K562 (cell line): ENCODE results near the gene HDHD5. TPM values are rescaled to one million over a fixed set of nuclear protein-coding genes. Genes with fewer than 3 reads are reported as not detected.
A peak's percentile ranks its signal among the peaks of the same experiment; 100 is the strongest.

Experiments used
- ATAC-seq: fragments of 200-7000 bp; cut with Tn5 transposase; 3 replicates; pipeline ENCODE4 v1.9.1; 2020; ENCODE audit warnings: moderate library complexity
- BruUV-seq: library from RNA; stranded (reverse); fragments of 400-500 nt; replicated peaks from 2 replicates; lab custom pipeline; 2021; lab: Mats Ljungman, UMichigan
- CTCF ChIA-PET: fragments of 300-600 bp; formaldehyde crosslinking; extraction: SDS; loops from one replicate; lab custom pipeline; 2021; ENCODE audit warnings: low intra/inter-chr PET ratio; lab: Yijun Ruan, JAX
- POLR2A ChIA-PET: fragments of 300-600, 350-650 bp; sonication (Branson Sonifier 250); formaldehyde crosslinking; extraction: SDS; loops from one replicate; lab custom pipeline; 2021; ENCODE audit warnings: antibody characterized with exemption, inconsistent platforms; lab: Yijun Ruan, JAX
- DNase-seq, 4 experiments: peaks; one replicate each; pipeline versions ENCODE4 v3.0.0 to v3.0.0-alpha.2; 2011 to 2018; ENCODE audit warnings: low spot score in 3 of 4, mixed read lengths in 3 of 4; ENCODE audit errors: extremely low read depth in 1 of 4
- FAIRE-seq: peaks from 2 replicates; lab custom pipeline; 2011; peaks lifted over from hg19 to GRCh38; lab: Jason Lieb, UNC
- H2AFZ ChIP-seq: 2 replicates; pipeline ENCODE4 v1.6.0; 2011; ENCODE audit warnings: low read depth, low read length, control low read depth, inconsistent platforms
- H3K27ac ChIP-seq: fragments of 200-600 bp; 3 replicates; pipeline ENCODE4 v1.8.0; 2011; ENCODE audit warnings: low read depth, mild to moderate bottlenecking, control low read depth, inconsistent platforms, low read length, moderate library complexity, mixed read lengths; ENCODE audit errors: extremely low read depth
- H3K27me3 ChIP-seq, 2 experiments: fragments of 300-600 bp in 1 of 2; 2 replicates in 1 of 2; 3 replicates in 1 of 2; pipeline versions ENCODE4 v1.6.0 to v1.8.0; 2011; ENCODE audit warnings: inconsistent platforms in 2 of 2, low read length in 2 of 2, mild to moderate bottlenecking in 1 of 2, mixed read lengths in 1 of 2, moderate library complexity in 1 of 2; ENCODE audit not compliant: control insufficient read depth in 2 of 2, insufficient read depth in 2 of 2
- H3K36me3 ChIP-seq: fragments of 300-600 bp; 3 replicates; pipeline ENCODE4 v1.8.0; 2011; ENCODE audit warnings: mild to moderate bottlenecking, low read length, inconsistent platforms; ENCODE audit not compliant: control insufficient read depth, insufficient read depth
- H3K4me1 ChIP-seq, 2 experiments: fragments of 200-600 bp in 1 of 2; replicated peaks in 1 of 2; 2 replicates in 1 of 2; 3 replicates in 1 of 2; pipeline versions ENCODE4 v1.5.1 to v1.8.0; 2011; ENCODE audit warnings: inconsistent platforms in 2 of 2, low read length in 2 of 2, mild to moderate bottlenecking in 1 of 2, mixed read lengths in 1 of 2, moderate library complexity in 1 of 2; ENCODE audit not compliant: control insufficient read depth in 2 of 2, insufficient read depth in 2 of 2
- H3K4me2 ChIP-seq: 2 replicates; pipeline ENCODE4 v1.6.1; 2011; ENCODE audit warnings: low read length, control low read depth, inconsistent platforms, mixed read lengths; ENCODE audit not compliant: insufficient read depth
- H3K4me3 ChIP-seq: fragments of 200-600 bp; sonication (generic), shearing (Covaris generic); 2 replicates; pipeline ENCODE4 v1.5.1; 2016; ENCODE audit warnings: control low read depth, inconsistent platforms
- H3K79me2 ChIP-seq: fragments of 200-600 bp; 3 replicates; pipeline ENCODE4 v1.8.0; 2011; ENCODE audit warnings: low read length, inconsistent platforms; ENCODE audit not compliant: control insufficient read depth, insufficient read depth
- H3K9ac ChIP-seq, 2 experiments: 2 replicates each; pipeline versions ENCODE4 v1.6.0 to v1.6.1; 2011; ENCODE audit warnings: low read depth in 2 of 2, low read length in 2 of 2, control low read depth in 1 of 2, inconsistent platforms in 1 of 2, mild to moderate bottlenecking in 1 of 2, mixed read lengths in 1 of 2; ENCODE audit not compliant: insufficient read depth in 1 of 2
- H3K9me1 ChIP-seq: one replicate; pipeline ENCODE4 v1.6.0; 2011; ENCODE audit warnings: inconsistent platforms, mild to moderate bottlenecking, low read length, moderate library complexity; ENCODE audit not compliant: control insufficient read depth, insufficient read depth
- H3K9me3 ChIP-seq: replicated peaks from 2 replicates; pipeline ENCODE4 v1.5.1; 2011; ENCODE audit warnings: low read depth, low read length, inconsistent platforms; ENCODE audit not compliant: control insufficient read depth, insufficient read depth
- H4K20me1 ChIP-seq: replicated peaks from 2 replicates; pipeline ENCODE4 v1.6.1; 2011; ENCODE audit warnings: low read length, inconsistent platforms, mixed read lengths; ENCODE audit not compliant: control insufficient read depth, insufficient read depth
- NR4A1 ChIP-seq, 2 experiments: fragments of 250-450 bp in 1 of 2; fragments of 450-650 bp in 1 of 2; sonication (Bioruptor Pico) in 1 of 2; IDR thresholded peaks; 2 replicates each; pipeline versions ENCODE4 v1.4.0 to v1.6.1; 2016 to 2020; ENCODE audit warnings: mild to moderate bottlenecking in 2 of 2, missing compliant biosample characterization in 1 of 2, missing genetic modification characterization in 1 of 2, moderate library complexity in 1 of 2
- RAD51 ChIP-seq: fragments of 450-650 bp; IDR thresholded peaks from 2 replicates; pipeline ENCODE4 v1.7.1; 2016; ENCODE audit warnings: low read depth, mild to moderate bottlenecking, borderline replicate concordance
- RNF2 ChIP-seq: sonication (generic); IDR thresholded peaks from 2 replicates; pipeline ENCODE4 v1.6.1; 2016
- TFE3 ChIP-seq: fragments of 450-650 bp; formaldehyde crosslinking; IDR thresholded peaks from 2 replicates; pipeline ENCODE4 v1.4.0; 2020; ENCODE audit warnings: mild to moderate bottlenecking, mixed read lengths
- USF2 ChIP-seq: sonication (generic); formaldehyde crosslinking; IDR thresholded peaks from 2 replicates; pipeline ENCODE4 v1.5.0; 2020; ENCODE audit warnings: missing genetic modification reagents
- ZBTB12 ChIP-seq: fragments of 250-450 bp; sonication (Bioruptor Pico); IDR thresholded peaks from 2 replicates; pipeline ENCODE4 v1.4.0; 2020
- ZC3H4 ChIP-seq: sonication (generic); formaldehyde crosslinking; IDR thresholded peaks from 2 replicates; pipeline ENCODE4 v1.9.0; 2021; ENCODE audit warnings: missing genetic modification reagents, borderline replicate concordance
- ZFP30 ChIP-seq: fragments of 250-450 bp; sonication (Bioruptor Pico); IDR thresholded peaks from 2 replicates; pipeline ENCODE4 v1.8.0; 2022; ENCODE audit warnings: moderate library complexity, mild to moderate bottlenecking, inconsistent platforms, borderline replicate concordance
- ZNF143 ChIP-seq: sonication (generic); formaldehyde crosslinking; IDR thresholded peaks from 2 replicates; pipeline ENCODE4 v1.9.0; 2022; ENCODE audit warnings: mild to moderate bottlenecking, missing genetic modification reagents
- ZNF24 ChIP-seq: fragments of 450-650 bp; IDR thresholded peaks from 2 replicates; pipeline ENCODE4 v1.6.1; 2016
- WGBS: fragments of 100-300 bp; shearing (Covaris generic); methylation state at CpG from one replicate; pipeline ENCODE4 v1.1.6; 2016; ENCODE audit warnings: low coverage, mixed read lengths; ENCODE audit not compliant: insufficient coverage; ENCODE audit errors: missing lambda C conversion rate; 5-methylcytosine and 5-hydroxymethylcytosine counted together
- in situ Hi-C: fragments of 300-500 bp; cut with MboI; formaldehyde crosslinking; loops from 4 replicates; pipeline ENCODE4 v1.15.0; 2018; ENCODE audit warnings: inconsistent platforms, mixed read lengths
- intact Hi-C: fragments of 100-400 bp; cut with micrococcal nuclease; formaldehyde crosslinking; loops from 2 replicates; pipeline ENCODE4 v1.14.2; 2022
- polyA plus RNA-seq, 8 experiments: library from polyadenylated mRNA; depleted of rRNA in 4 of 8; stranded (reverse) in 5 of 8; unstranded in 3 of 8; fragments of >200 nt; fragmentation: Nextera tagmentation in 2 of 8; fragmentation: Illumina TruSeq in 1 of 8; extraction: Ambion mirVana in 2 of 8; extraction: Trizol in 1 of 8; gene quantifications; 2 replicates each; pipeline versions ENCODE4 v1.2.1 to v1.2.3, GENCODE V29; 2011 to 2014; ENCODE audit warnings: inconsistent platforms in 1 of 8, missing spikeins in 1 of 8
- total RNA-seq, 7 experiments: library from RNA; depleted of rRNA in 6 of 7; stranded (reverse); fragments of >200 nt in 6 of 7; fragmentation: Illumina TruSeq in 2 of 7; extraction: Trizol in 2 of 7; gene quantifications; 2 replicates each; pipeline versions ENCODE4 v1.2.1 to v1.2.3, GENCODE V29; 2011 to 2021; ENCODE audit warnings: low replicate concordance in 1 of 7

Gene HDHD5
- total and polyA plus RNA-seq, 9 of the 15 experiments (the other 6 are each of a cell fraction or from before 2014, with no cell fraction given) = 1.6 to 36.6 (median 24.2) TPM

GRCh38 chr22:17137170-17137569 lies 21.9 kb downstream of the HDHD5 start:
- no peak overlapping the region for H3K4me2 ChIP-seq
- intact Hi-C loops = no loop called here
- no peaks in the 10 kb centered on the region for H3K79me2 ChIP-seq
- H4K20me1 ChIP-seq = peaks cover 5% of the 10 kb centered on the region; the same call in 1 of the 2 replicates
- no peak for FAIRE-seq
- no peak overlapping the region for H3K27ac ChIP-seq
- CTCF ChIA-PET = no interaction called here
- no peaks in the 10 kb centered on the region for H3K9me1 ChIP-seq
- POLR2A ChIA-PET = no interaction called here
- DNase-seq = no peak
- TF ChIP-seq NR4A1 (CRISPR knock-in tag; IDR thresholded peaks at IDR 0.05) (no peak), NR4A1 (tag; IDR thresholded peaks at IDR 0.05) (no peak), ZNF143 (CRISPR knock-in tag) (no peak), ZNF24 (0 out of 2 replicates have a peak, but pooled peaks have one; percentile 30)
- peaks cover 23% of the 10 kb centered on the region; the same call in 1 of the 3 replicates for H3K36me3 ChIP-seq
- no peaks in the 10 kb centered on the region for H3K9me3 ChIP-seq
- no peak overlapping the region for H3K9ac ChIP-seq
- H3K27me3 ChIP-seq = peaks cover 0 to 6% of the 10 kb centered on the region in 2 experiments; a peak in 1 of 5 replicates
- in situ Hi-C loops = no loop called here
- ATAC-seq = no peak
- H3K4me3 ChIP-seq = no peak overlapping the region
- BruUV-seq = no TSS peak
- no peaks in the 10 kb centered on the region for H3K4me1 ChIP-seq
- WGBS = 64% methylated on average over 4 of the region's 4 CpGs
- H2AFZ ChIP-seq = no peak overlapping the region

GRCh38 chr22:17135153-17135760 lies 23.8 kb downstream of the HDHD5 start:
- Histone ChIP-seq H3K27me3 (peaks cover 11 to 13% of the 10 kb centered on the region in 2 experiments; a peak in 4 of 5 replicates), H3K9ac (no peak overlapping the region; a peak in 1 of 4 replicates), H3K4me1 (no peaks in the 10 kb centered on the region), H3K36me3 (peaks cover 13% of the 10 kb centered on the region; the same call in 1 of the 3 replicates), H3K9me3 (no peaks in the 10 kb centered on the region), H3K79me2 (no peaks in the 10 kb centered on the region), H4K20me1 (peaks cover 9% of the 10 kb centered on the region; the same call in 1 of the 2 replicates), H3K9me1 (no peaks in the 10 kb centered on the region), H3K4me2 (no peak overlapping the region), H3K27ac (no peak overlapping the region), H2AFZ (no peak overlapping the region), H3K4me3 (no peak overlapping the region)
- ChIA-PET POLR2A (interaction anchor here (0.5 to 0.7 kb wide), 2 partner anchors 8 to 36 kb away, joined by 3 to 4 read pairs; no protein-coding TSS in a partner anchor), CTCF (no interaction called here)
- no peak for DNase-seq
- ATAC-seq = peak; percentile 26
- 60% methylated on average over 15 of the region's 15 CpGs for WGBS
- no TSS peak for BruUV-seq
- in situ Hi-C loops (no loop called here), intact Hi-C loops (no loop called here)
- FAIRE-seq = no peak
- no peak for TF ChIP-seq RNF2
- no peak for TF ChIP-seq ZC3H4 (CRISPR knock-in tag)
- peak; percentile 46; the same call in 1 of the 2 replicates for TF ChIP-seq TFE3 (CRISPR knock-in tag)
- no peak for TF ChIP-seq ZFP30
- TF ChIP-seq USF2 (CRISPR knock-in tag) = peak; percentile 41
- no peak for TF ChIP-seq ZBTB12 (CRISPR knock-in tag)
- TF ChIP-seq RAD51 = peak; percentile 72
